Spleen (tissue), 7 donors: ENCODE results near the gene SMARCD2.

Source experiments
- CTCF ChIP-seq, 11 experiments: fragments of 200-600 bp in 7 of 11; fragments of 450-650 bp in 4 of 11; sonication (generic) in 4 of 11; IDR thresholded peaks in 8 of 11; conservative IDR thresholded peaks in 3 of 11; 1 replicate in 7 of 11; 2 replicates in 4 of 11; pipeline versions ENCODE4 v1.4.0 to v1.8.0; 2016 to 2021; ENCODE audit warnings: antibody characterized with exemption in 11 of 11, inconsistent platforms in 4 of 11, mild to moderate bottlenecking in 1 of 11
- POLR2A ChIP-seq, 3 donors: fragments of 450-650 bp; IDR thresholded peaks; one replicate each; pipeline ENCODE4 v1.5.1; 2017; ENCODE audit warnings: antibody characterized with exemption in 3 of 3, mild to moderate bottlenecking in 1 of 3
- POLR2AphosphoS5 ChIP-seq, 3 donors: sonication (generic); formaldehyde crosslinking; IDR thresholded peaks; one replicate each; pipeline ENCODE4 v1.5.1; 2017; ENCODE audit warnings: antibody characterized with exemption in 3 of 3
- donor health status: DM: no; HTN: no; CAD: no; lungs with moderate emphysema.
- donor health status: DM: no; HTN: no; CAD: no.
- donor health status: DM: no; HTN: no; CAD: no.

GRCh38 chr17:63836811-63837210 is 5.7 kb downstream of the SMARCD2 start:
- no peak for TF ChIP-seq POLR2A (IDR thresholded peaks at IDR 0.05)
- TF ChIP-seq CTCF (IDR thresholded peaks at IDR 0.05 in 8 of 11, conservative IDR thresholded peaks at IDR 0.05 in 3 of 11) = no peak
- TF ChIP-seq POLR2AphosphoS5 (IDR thresholded peaks at IDR 0.05) = no peak
